GM18498 (cell line): Measurements from ENCODE around the gene PSMA5.

Experiments
- ATAC-seq: cut with Tn5 transposase; IDR thresholded peaks from one replicate; pipeline ENCODE4 v1.9.1; 2021; ENCODE audit warnings: mild to moderate bottlenecking, moderate library complexity; ENCODE audit not compliant: unreplicated experiment

Gene PSMA5

GRCh38 chr1:109370712-109371340 lies 55.4 kb downstream of the PSMA5 start:
- ATAC-seq, result no peak

- no peak for ATAC-seq
Observed at GRCh38 chr1:109369167-109369746, 57.0 kb downstream of the PSMA5 start.

DNA sequence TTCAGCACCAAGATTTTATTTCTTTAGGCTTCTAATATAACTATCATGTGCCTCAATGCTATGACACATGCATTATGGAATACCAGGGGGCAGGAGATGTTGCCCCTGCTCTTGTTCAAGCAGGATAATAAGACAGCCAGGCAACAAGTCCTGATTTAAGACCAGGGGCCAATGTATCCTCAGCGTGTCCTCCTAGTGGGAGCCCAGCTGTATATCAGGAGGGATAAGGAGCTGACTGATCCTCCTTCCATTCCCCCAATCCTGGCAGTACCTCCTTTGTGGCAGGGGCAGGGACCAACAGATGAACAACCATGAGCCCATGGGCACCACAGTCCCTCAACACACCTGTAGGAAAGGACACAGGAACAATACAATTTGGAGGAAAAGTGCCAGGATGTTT lies 57.8 kb downstream of the PSMA5 start:
- ATAC-seq, result no peak

DNA sequence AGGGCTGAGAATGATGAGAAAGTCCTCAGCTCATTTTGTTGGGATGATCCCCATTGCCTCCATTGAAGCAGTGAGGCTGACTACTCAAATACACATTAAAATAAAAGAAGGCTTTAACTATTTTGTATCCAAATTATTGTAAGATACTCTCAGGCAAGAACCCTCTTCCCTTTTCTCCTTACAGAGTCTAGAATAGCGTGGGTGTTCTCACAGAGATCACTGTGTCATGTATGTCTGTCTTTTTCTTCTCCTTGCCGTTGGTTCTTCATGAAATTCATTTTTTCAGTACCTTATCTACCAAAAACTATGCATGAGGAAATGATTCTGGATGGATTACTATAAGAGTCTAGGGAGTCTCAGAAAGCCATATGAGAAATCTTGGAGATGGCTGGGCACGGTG lies 58.6 kb downstream of the PSMA5 start:
- no peak for ATAC-seq

GRCh38 chr1:109365642-109366204 lies 60.5 kb downstream of the PSMA5 start:
- ATAC-seq, result no peak

GRCh38 chr1:109361649-109362048 lies 64.6 kb downstream of the PSMA5 start:
- no peak for ATAC-seq

DNA sequence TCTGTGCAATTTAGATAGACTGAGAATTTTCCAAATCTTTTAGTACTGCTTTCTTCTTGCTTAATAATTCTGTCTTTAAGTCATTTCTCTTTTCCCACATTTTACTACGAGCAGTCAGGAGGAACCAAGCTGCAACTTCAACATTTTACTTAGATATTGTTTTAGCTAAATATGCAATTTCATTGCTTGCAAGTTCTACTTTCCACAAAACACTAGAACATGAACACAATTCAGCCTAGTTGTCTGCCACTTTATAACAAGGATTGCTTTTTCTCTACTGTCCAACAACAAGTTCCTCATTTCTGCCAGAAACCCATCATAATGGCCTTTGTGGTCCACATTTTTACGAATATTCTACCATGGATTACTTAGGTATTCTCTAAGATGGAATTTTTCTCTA lies 65.2 kb downstream of the PSMA5 start:
- no peak for ATAC-seq

- ATAC-seq, result no peak
Observed at GRCh38 chr1:109357616-109358015, 68.6 kb downstream of the PSMA5 start.

DNA sequence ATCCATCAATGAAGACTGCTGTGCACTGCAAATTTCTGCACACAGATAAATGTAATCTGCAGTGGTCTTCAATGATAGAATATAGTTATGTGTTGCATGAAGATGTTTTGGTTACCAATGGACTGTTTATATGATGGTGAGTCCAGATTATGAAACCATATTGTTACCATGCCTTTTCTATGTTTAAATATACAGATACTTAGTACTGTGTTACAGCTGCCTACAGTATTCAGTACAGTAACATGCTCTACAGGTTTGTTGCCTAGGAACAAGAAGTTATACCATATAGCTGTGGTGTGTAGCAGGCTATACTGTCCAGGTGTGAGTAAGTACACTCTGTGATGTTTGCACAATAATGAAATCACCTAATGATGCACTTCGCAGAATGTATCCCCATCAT lies 69.3 kb downstream of the PSMA5 start:
- ATAC-seq, result no peak

DNA sequence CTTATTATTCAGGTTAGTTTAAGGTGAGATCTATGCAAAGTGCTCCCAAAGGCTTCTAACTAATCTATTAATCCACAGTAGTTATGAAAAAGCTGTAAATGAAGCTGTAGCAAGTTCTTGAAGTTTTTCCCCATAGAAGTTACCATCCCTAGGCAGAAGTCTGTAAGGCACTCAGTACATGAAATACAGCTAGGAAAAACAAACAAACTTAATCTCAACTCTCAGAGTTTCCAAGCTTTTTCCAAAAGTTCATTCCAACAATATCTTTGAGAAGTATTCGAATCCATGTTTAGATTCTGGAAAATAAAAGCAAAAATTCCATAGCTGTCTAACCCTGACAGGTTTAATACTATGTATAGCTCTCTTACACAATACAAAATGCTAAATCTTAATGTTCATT lies 69.7 kb downstream of the PSMA5 start:
- no peak for ATAC-seq

- ATAC-seq, result no peak
Observed at GRCh38 chr1:109354929-109355328, 71.3 kb downstream of the PSMA5 start.

GRCh38 chr1:109351457-109351856 lies 74.8 kb downstream of the PSMA5 start:
- no peak for ATAC-seq

- ATAC-seq, result no peak
Observed at GRCh38 chr1:109350655-109351054, 75.6 kb downstream of the PSMA5 start.

GRCh38 chr1:109350182-109350581 lies 76.1 kb downstream of the PSMA5 start:
- no peak for ATAC-seq
